ENCODE results near the gene GLDN. TPM values are rescaled to one million over a fixed set of nuclear protein-coding genes. Genes with fewer than 3 reads are reported as not detected.

GLDN gene
- total RNA-seq, 4 donors from 2014 or later, result 0.77 to 11.8 (median 3.7) TPM

GRCh38 chr15:51386029-51386428 is 44.6 kb downstream of the GLDN start:
- no peaks in the 10 kb centered on the region for H3K4me1 ChIP-seq
- H3K9me3 ChIP-seq, result no peaks in the 10 kb centered on the region
- no peak overlapping the region for H3K4me3 ChIP-seq
- TF ChIP-seq POLR2A (IDR thresholded peaks at IDR 0.05) (no peak), CTCF (IDR thresholded peaks at IDR 0.05) (no peak)
- H3K27me3 ChIP-seq, result no peaks in the 10 kb centered on the region
- no peak for DNase-seq
- H3K36me3 ChIP-seq, result no peaks in the 10 kb centered on the region
- intact Hi-C loops (cut with DNase I; ENCODE audit: low total_unique reads), result no loop called here
- no peak overlapping the region for H3K27ac ChIP-seq

GRCh38 chr15:51386486-51386885 is 45.0 kb downstream of the GLDN start:
- Histone ChIP-seq H3K9me3 (no peaks in the 10 kb centered on the region), H3K4me3 (no peak overlapping the region), H3K27ac (no peak overlapping the region), H3K4me1 (no peaks in the 10 kb centered on the region), H3K36me3 (no peaks in the 10 kb centered on the region), H3K27me3 (no peaks in the 10 kb centered on the region)
- no peak for TF ChIP-seq POLR2A (IDR thresholded peaks at IDR 0.05)
- TF ChIP-seq CTCF (IDR thresholded peaks at IDR 0.05), result no peak
- DNase-seq, result no peak
- intact Hi-C loops (cut with DNase I; ENCODE audit: low total_unique reads), result no loop called here

- H3K27me3 ChIP-seq, result no peaks in the 10 kb centered on the region
- TF ChIP-seq CTCF (IDR thresholded peaks at IDR 0.05) (no peak), POLR2A (IDR thresholded peaks at IDR 0.05) (no peak)
- H3K4me1 ChIP-seq, result no peaks in the 10 kb centered on the region
- H3K27ac ChIP-seq, result no peak overlapping the region
- no peak overlapping the region for H3K4me3 ChIP-seq
- DNase-seq, result no peak
- intact Hi-C loops (cut with DNase I; ENCODE audit: low total_unique reads), result no loop called here
- no peaks in the 10 kb centered on the region for H3K9me3 ChIP-seq
- H3K36me3 ChIP-seq, result no peaks in the 10 kb centered on the region
Observed at GRCh38 chr15:51386960-51387698, 45.7 kb downstream of the GLDN start.

GRCh38 chr15:51387699-51388041 is 46.2 kb downstream of the GLDN start:
- intact Hi-C loops (cut with DNase I; ENCODE audit: low total_unique reads), result no loop called here

More at GRCh38 chr15:51387699-51388041, 46.2 kb downstream of the GLDN start:
- DNase-seq, result no peak
- Histone ChIP-seq H3K36me3 (no peaks in the 10 kb centered on the region), H3K4me3 (no peak overlapping the region), H3K27me3 (no peaks in the 10 kb centered on the region), H3K4me1 (no peaks in the 10 kb centered on the region), H3K27ac (no peak overlapping the region), H3K9me3 (no peaks in the 10 kb centered on the region)
- TF ChIP-seq POLR2A (IDR thresholded peaks at IDR 0.05) (no peak), CTCF (IDR thresholded peaks at IDR 0.05) (no peak)
